SK-N-MC (cell line): ENCODE measurements around the gene ACAA2.

Experiments used
- EZH2 ChIP-seq: fragments of 200-600 bp; sonication (generic); IDR thresholded peaks from one replicate; pipeline ENCODE4 v1.6.1; 2017; ENCODE audit warnings: antibody characterized with exemption
- POLR2AphosphoS5 ChIP-seq: IDR thresholded peaks from 2 replicates; pipeline ENCODE4 v1.6.1; 2012; ENCODE audit warnings: mild to moderate bottlenecking, low read depth, low read length, borderline replicate concordance

DNA sequence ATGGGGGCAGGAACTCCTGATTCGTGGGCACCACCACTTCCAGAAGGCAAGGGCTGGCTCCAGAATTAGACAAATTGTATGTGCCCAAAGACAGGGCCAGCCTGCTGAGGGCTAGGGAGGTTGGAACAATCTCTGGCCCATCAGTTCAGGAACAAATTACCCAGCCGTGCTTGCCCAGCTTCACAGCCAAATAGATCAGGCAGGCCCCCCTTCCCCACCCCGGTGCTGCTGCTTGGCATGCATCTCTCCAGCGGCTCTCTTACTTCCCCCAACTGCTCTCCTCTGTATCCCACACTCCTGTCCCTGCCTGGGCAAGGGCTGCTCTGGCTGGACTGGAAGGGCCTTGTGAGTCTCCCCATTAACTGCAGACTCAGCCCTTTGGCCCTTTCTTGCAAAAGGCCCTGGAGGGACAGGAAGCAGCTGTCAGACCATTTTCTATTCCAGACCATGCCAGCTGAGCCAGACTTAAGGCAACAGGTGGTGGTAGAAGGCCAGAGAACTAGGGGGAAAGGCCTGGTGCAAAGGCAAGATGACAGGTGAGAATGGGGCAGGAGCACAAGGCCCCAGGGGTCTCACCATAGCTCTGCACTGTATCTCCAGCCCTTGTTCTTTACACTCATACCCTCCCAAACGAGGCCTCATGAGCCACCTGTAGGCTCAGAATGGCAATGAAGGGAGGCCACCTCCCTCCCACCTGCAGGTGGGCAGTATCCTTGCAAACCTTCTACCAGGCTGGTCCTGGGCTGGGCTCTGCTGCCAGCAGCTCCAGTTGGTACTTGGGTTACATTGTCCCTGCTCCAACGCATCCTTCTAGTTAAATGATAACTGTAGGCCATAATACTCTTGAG, 30.7 kb upstream of the ACAA2 start:
- no peak for TF ChIP-seq EZH2
- TF ChIP-seq POLR2AphosphoS5: no peak
